ENCODE measurements around the gene AP1S3.
A peak's percentile ranks its signal among the peaks of the same experiment; 100 is the strongest.

Gene AP1S3

GRCh38 chr2:223725494-223725893, 111.9 kb downstream of the AP1S3 start:
- DNase-seq (ENCODE audit: low spot score), result peak; percentile 87
- peak; percentile 91 for FAIRE-seq

GRCh38 chr2:223724861-223725260, 112.5 kb downstream of the AP1S3 start:
- DNase-seq (ENCODE audit: low spot score) (no peak), FAIRE-seq (no peak)

DNA sequence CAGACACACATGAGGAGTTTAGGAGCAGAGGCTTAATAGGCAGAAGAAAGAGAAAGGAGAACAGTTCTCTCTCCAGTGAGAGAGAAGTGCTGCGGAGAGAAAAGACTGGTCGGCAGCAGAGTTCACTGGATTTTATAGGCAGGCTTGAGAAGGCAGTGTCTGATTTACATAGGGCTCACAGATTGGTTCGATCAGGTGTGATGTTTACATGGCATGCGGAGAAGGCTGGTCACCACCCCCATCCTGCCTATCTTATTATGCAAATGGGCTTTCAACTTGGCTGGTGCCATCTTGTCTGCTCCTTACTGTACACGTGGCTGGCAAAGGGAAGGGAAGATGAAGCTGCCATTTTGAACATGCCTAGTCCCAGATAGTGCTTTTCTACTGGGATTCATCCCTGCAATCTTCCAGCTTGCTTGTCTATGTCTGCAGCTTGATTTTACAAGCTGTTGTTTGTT, 113.4 kb downstream of the AP1S3 start:
- DNase-seq (ENCODE audit: low spot score) (no peak), FAIRE-seq (no peak)

GRCh38 chr2:223722226-223722625, 115.2 kb downstream of the AP1S3 start:
- FAIRE-seq (no peak), DNase-seq (ENCODE audit: low spot score) (no peak)

- FAIRE-seq, result no peak
- no peak for DNase-seq (ENCODE audit: low spot score)
Measured at GRCh38 chr2:223721746-223722145, 115.6 kb downstream of the AP1S3 start.

- FAIRE-seq (no peak), DNase-seq (ENCODE audit: low spot score) (no peak)
Measured at GRCh38 chr2:223720367-223720766, 117.0 kb downstream of the AP1S3 start.

DNA sequence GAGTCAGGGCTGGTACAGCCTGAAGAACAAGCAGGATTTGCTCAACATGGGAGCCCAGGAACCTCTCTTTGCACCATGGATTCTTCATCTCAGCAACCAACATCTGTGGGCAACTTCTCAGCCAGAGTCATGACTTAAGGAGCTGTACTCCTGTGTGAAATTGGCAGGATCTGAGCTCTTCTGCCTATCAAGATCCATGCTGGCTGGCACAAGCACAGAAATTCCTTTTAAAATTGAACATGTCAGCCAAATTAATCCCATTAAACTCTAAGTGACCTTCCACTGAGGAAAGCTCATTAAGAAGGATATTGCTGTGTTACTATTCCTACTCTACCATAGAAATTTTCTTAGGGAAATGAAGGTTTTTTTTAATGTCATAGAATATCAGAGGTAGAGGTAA, 124.7 kb downstream of the AP1S3 start:
- FAIRE-seq (no peak), DNase-seq (ENCODE audit: low spot score) (no peak)

DNA sequence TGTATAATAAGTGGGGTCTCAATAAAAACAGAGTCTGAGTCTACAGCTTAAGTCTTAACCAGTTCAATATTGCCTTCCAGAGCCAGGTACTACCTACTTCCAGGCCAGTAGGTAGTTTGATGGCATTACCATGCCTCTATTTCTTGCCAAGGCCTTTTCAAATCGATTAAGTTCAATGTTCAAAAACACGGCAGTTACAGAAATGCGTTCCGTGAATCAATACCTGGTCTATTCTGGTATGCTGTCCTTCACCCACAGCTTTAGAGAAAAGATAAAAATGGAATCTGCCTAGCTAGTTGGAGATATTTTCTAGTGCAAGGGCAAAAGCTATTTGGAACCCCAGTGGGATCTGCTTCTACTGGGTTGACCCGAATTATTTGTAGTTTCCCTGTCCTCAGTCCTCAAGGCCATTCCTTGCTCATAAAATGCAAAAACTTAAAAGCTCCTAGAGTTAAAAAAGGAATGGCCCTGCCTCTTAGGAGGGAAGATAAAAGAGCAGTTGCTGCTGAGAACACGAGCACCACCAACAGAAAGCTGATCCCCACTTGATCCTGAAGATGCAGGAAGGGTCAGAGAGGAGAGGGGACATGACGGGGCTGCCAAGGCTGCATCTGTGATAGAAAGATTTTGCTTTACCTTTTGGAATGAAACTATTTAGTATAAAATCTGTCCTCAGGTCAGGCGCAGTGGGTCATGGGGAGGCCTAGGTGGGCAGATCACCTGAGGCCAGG, 125.6 kb downstream of the AP1S3 start:
- FAIRE-seq (no peak), DNase-seq (ENCODE audit: low spot score) (no peak)
